Stomach (tissue), 9 donors: ENCODE measurements around the gene ZMYND8. TPM values are rescaled to one million over a fixed set of nuclear protein-coding genes. Genes with fewer than 3 reads are reported as not detected.

Experiments
- DNase-seq, 2 donors: peaks; one replicate each; pipeline versions ENCODE4 v3.0.0 to v3.0.0-alpha.2; 2013 to 2019
- H3K27ac ChIP-seq, 5 donors: fragments of 200-600 bp in 4 of 5; sonication (generic) in 4 of 5; one replicate each; pipeline ENCODE4 v1.5.1; 2013 to 2019; ENCODE audit warnings: mild to moderate bottlenecking in 1 of 5, moderate library complexity in 1 of 5
- H3K27me3 ChIP-seq, 3 donors: fragments of 200-600 bp; sonication (generic); one replicate each; pipeline ENCODE4 v1.5.1; 2017 to 2019; ENCODE audit warnings: mixed run types in 1 of 3
- H3K36me3 ChIP-seq, 4 donors: fragments of 200-600 bp; sonication (generic); 1 replicate in 3 of 4; 2 replicates in 1 of 4; pipeline ENCODE4 v1.5.1; 2016 to 2019
- H3K4me1 ChIP-seq, 4 donors: fragments of 200-600 bp; sonication (generic); one replicate each; pipeline ENCODE4 v1.5.1; 2016 to 2019
- H3K4me3 ChIP-seq, 4 donors: fragments of 200-600 bp; sonication (generic) in 3 of 4; one replicate each; pipeline ENCODE4 v1.5.1; 2016 to 2019; ENCODE audit warnings: mild to moderate bottlenecking in 1 of 4
- H3K9me3 ChIP-seq, 4 donors: fragments of 200-600 bp; sonication (generic); one replicate each; pipeline ENCODE4 v1.5.1; 2016 to 2019
- EP300 ChIP-seq: sonication (generic); formaldehyde crosslinking; IDR thresholded peaks from one replicate; pipeline ENCODE4 v1.6.1; 2017; ENCODE audit warnings: antibody characterized with exemption
- POLR2A ChIP-seq, 4 donors: fragments of 450-650 bp; IDR thresholded peaks; one replicate each; pipeline ENCODE4 v1.6.1; 2016; ENCODE audit warnings: antibody characterized with exemption in 4 of 4, control low read depth in 2 of 4, mild to moderate bottlenecking in 1 of 4, moderate library complexity in 1 of 4
- POLR2AphosphoS5 ChIP-seq, 3 donors: sonication (generic); formaldehyde crosslinking; IDR thresholded peaks; one replicate each; pipeline ENCODE4 v1.6.1; 2016; ENCODE audit warnings: antibody characterized with exemption in 3 of 3
- WGBS, 5 donors: extraction: QIAGEN DNeasy Blood & Tissue Kit in 3 of 5; methylation state at CpG; one replicate each; pipeline versions ENCODE4 v1.1.5 to v1.1.7; 2013 to 2018; 5-methylcytosine and 5-hydroxymethylcytosine counted together
- intact Hi-C: fragments of 100-400 bp; cut with DNase I; formaldehyde crosslinking; loops from one replicate; pipeline ENCODE4 v1.15.1; 2023; ENCODE audit warnings: low total_unique reads
- polyA plus RNA-seq, 3 donors: library from polyadenylated mRNA; stranded (reverse); fragments of 200-250 nt; gene quantifications; one replicate each; pipeline ENCODE4 v1.2.3, GENCODE V29; 2013
- total RNA-seq, 5 donors: library from RNA; depleted of rRNA; stranded (reverse); fragments of >200 nt; gene quantifications; one replicate each; pipeline versions ENCODE4 v1.1.0 to v1.2.3, GENCODE V29; 2014 to 2016
- TF ChIP-seq, protein P1 (sequence below), 7 experiments: fragments of 450-650 bp in 4 of 7; fragments of 200-600 bp in 3 of 7; sonication (generic) in 3 of 7; IDR thresholded peaks; one replicate each; pipeline ENCODE4 v1.5.1; 2016 to 2019; ENCODE audit warnings: antibody characterized with exemption in 7 of 7, control low read depth in 2 of 7, mild to moderate bottlenecking in 1 of 7
- donor health status: healthy with polysubstance abuse.
- donor health status: Bipolar disorder and iron deficiency.
- donor health status: healthy.

ZMYND8 gene
- total and polyA plus RNA-seq, 8 donors: 9.2 to 82.6 (median 39.4) TPM

DNA sequence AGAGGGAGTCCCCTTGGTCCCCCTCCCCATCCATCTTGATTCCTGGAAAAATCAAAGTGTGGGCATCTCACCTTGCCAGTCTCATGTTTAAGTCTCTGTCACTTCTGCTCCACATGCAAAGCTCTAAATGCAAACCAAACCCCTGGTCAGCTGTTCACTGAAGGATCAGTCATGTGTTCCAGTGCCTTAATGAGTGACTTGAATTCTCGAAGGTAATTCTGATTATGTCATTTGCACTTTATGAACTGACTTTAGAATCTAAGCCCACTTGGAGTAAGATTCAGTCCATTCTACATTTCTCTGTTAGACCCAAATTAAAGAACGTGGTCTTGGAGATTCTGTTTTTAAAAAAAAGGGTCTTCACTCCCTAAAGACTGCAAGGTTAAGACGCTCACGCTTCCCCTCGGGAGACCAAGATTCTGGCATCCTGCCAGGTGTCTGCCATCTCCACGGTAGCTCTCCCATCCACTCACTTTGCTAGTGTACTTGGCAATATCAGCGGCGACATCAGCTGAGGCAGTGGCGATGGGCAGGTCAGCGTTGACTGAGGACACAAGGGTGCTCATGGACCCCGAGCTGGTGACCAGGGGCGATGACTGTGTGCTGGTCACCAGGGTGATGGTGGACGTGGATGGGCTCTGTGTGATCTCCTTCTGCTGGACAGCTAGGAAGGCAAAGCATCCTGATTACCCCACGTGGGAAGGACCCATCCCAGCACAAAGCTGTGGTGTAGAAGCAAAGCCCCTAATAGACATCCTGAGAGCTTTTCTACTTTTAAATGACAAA lies 120.5 kb downstream of the ZMYND8 start:
- no peaks in the 10 kb centered on the region for H3K4me1 ChIP-seq
- H3K4me3 ChIP-seq: no peak overlapping the region
- WGBS, 5 donors: 85 to 94% (median 87%) methylated on average over 14 of the region's 14 CpGs
- intact Hi-C loops: no loop called here
- peaks cover 54 to 99% (median 93%) of the 10 kb centered on the region in 4 donors for H3K36me3 ChIP-seq
- TF ChIP-seq, protein P1, sequence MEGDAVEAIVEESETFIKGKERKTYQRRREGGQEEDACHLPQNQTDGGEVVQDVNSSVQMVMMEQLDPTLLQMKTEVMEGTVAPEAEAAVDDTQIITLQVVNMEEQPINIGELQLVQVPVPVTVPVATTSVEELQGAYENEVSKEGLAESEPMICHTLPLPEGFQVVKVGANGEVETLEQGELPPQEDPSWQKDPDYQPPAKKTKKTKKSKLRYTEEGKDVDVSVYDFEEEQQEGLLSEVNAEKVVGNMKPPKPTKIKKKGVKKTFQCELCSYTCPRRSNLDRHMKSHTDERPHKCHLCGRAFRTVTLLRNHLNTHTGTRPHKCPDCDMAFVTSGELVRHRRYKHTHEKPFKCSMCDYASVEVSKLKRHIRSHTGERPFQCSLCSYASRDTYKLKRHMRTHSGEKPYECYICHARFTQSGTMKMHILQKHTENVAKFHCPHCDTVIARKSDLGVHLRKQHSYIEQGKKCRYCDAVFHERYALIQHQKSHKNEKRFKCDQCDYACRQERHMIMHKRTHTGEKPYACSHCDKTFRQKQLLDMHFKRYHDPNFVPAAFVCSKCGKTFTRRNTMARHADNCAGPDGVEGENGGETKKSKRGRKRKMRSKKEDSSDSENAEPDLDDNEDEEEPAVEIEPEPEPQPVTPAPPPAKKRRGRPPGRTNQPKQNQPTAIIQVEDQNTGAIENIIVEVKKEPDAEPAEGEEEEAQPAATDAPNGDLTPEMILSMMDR (IDR thresholded peaks at IDR 0.05): no peak
- TF ChIP-seq POLR2A (IDR thresholded peaks at IDR 0.05) (no peak), POLR2AphosphoS5 (IDR thresholded peaks at IDR 0.05) (no peak), EP300 (no peak)
- no peak for DNase-seq
- H3K9me3 ChIP-seq: no peaks in the 10 kb centered on the region
- H3K27ac ChIP-seq: no peak overlapping the region
- H3K27me3 ChIP-seq: no peaks in the 10 kb centered on the region

DNA sequence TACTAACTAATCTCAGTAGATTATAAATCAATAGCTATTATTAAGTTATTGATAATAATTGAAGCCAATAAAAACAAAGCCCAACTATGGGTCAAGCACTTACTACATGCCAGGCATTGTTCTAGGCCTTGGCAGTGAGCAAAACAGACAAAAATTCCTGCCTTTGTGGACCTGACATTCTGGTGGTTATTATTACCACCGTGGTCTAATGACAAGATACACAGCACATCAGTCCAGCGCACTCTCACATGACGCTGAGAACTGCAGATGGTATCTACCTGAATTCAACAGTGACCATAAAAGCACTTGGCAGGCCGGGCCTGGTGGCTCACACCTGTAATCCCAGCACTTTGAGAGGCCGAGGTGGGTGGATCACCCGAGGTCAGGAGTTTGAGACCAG lies 121.4 kb downstream of the ZMYND8 start:
- no peak overlapping the region for H3K27ac ChIP-seq
- intact Hi-C loops: no loop called here
- H3K4me1 ChIP-seq: no peaks in the 10 kb centered on the region
- DNase-seq: no peak
- no peak overlapping the region for H3K4me3 ChIP-seq
- peaks cover 57 to 99% (median 96%) of the 10 kb centered on the region in 4 donors for H3K36me3 ChIP-seq
- TF ChIP-seq EP300: no peak
- TF ChIP-seq, protein P1 (IDR thresholded peaks at IDR 0.05): no peak
- no peak for TF ChIP-seq POLR2A (IDR thresholded peaks at IDR 0.05)
- TF ChIP-seq POLR2AphosphoS5 (IDR thresholded peaks at IDR 0.05): no peak
- H3K27me3 ChIP-seq: no peaks in the 10 kb centered on the region
- no peaks in the 10 kb centered on the region for H3K9me3 ChIP-seq
- WGBS, 5 donors: 85 to 95% (median 88%) methylated on average over 5 to 6 of the region's 6 CpGs

DNA sequence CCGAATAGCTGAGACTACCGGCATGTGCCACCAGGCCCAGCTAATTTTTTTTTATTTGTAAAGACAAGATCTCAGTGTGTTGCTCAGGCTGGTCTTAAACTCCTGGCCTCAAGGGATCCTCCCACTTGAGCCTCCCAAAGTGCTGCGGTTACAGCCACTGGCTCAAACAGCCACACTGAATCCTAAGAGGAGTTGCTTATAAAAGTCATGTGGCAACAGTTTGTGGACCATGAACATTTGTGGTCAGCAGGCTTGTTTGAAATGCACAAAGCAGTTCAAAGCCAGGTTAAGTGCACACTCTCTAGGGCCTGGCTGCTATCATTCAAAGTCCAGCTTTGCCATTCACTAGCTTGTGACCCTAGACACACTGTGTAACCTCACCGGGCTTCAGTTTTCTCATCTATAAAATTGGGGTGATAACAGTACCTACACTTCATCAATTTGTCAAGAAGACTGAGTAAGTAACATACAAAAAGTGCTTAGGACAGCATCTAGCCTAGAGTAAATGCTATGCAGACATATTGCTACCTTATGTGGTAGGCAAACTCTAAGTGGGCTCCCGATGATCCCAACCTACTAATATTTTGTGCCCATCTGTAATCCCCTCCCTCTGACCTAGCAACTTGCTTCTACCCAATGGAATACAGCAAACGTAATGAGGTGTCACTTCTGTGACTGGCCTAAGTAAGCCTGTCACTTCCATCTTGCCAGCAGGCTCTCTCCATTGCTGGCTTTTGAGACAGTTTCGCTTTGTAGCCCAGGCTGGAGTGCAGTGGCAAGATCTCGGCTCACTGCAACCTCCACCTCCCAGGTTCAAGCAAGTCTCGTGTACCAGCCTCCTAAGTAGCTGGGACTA lies 122.9 kb downstream of the ZMYND8 start:
- no peak overlapping the region for H3K4me3 ChIP-seq
- TF ChIP-seq, protein P1 (IDR thresholded peaks at IDR 0.05): no peak
- TF ChIP-seq POLR2AphosphoS5 (IDR thresholded peaks at IDR 0.05): no peak
- TF ChIP-seq EP300: no peak
- TF ChIP-seq POLR2A (IDR thresholded peaks at IDR 0.05): no peak
- WGBS, 5 donors: 88 to 95% (median 90%) methylated on average over 9 of the region's 9 CpGs
- DNase-seq: no peak
- no peaks in the 10 kb centered on the region for H3K27me3 ChIP-seq
- H3K9me3 ChIP-seq: no peaks in the 10 kb centered on the region
- peaks cover 64 to 99% (median 96%) of the 10 kb centered on the region in 4 donors for H3K36me3 ChIP-seq
- intact Hi-C loops: no loop called here
- no peak overlapping the region for H3K27ac ChIP-seq
- H3K4me1 ChIP-seq: no peaks in the 10 kb centered on the region

- no peak for DNase-seq
- peaks cover 61 to 99% (median 96%) of the 10 kb centered on the region in 4 donors for H3K36me3 ChIP-seq
- no peaks in the 10 kb centered on the region for H3K9me3 ChIP-seq
- TF ChIP-seq EP300 (no peak), POLR2AphosphoS5 (IDR thresholded peaks at IDR 0.05) (no peak), POLR2A (IDR thresholded peaks at IDR 0.05) (no peak)
- TF ChIP-seq, protein P1 (IDR thresholded peaks at IDR 0.05): no peak
- intact Hi-C loops: no loop called here
- H3K4me1 ChIP-seq: no peaks in the 10 kb centered on the region
- H3K4me3 ChIP-seq: no peak overlapping the region
- no peak overlapping the region for H3K27ac ChIP-seq
- H3K27me3 ChIP-seq: no peaks in the 10 kb centered on the region
- WGBS, 5 donors: 78 to 85% (median 82%) methylated on average over 3 of the region's 3 CpGs
Observed at GRCh38 chr20:47232518-47232917, 124.0 kb downstream of the ZMYND8 start.
